HepG2 (cell line): ENCODE measurements around the gene PPP1R9B. TPM values are rescaled to one million over a fixed set of nuclear protein-coding genes. Genes with fewer than 3 reads are reported as not detected.

ENCODE experiments used
- ATAC-seq: fragments of 200-7000 bp; cut with Tn5 transposase; 3 replicates; pipeline ENCODE4 v1.9.1; 2020; ENCODE audit warnings: mild to moderate bottlenecking, moderate library complexity
- BruUV-seq: library from RNA; stranded (reverse); fragments of 400-500 nt; replicated peaks from 2 replicates; lab custom pipeline; 2021; lab: Mats Ljungman, UMichigan
- CTCF ChIA-PET: fragments of 300-600 bp; formaldehyde crosslinking; extraction: SDS; loops from one replicate; lab custom pipeline; 2021; ENCODE audit warnings: low total read pairs, inconsistent platforms, low intra/inter-chr PET ratio; lab: Yijun Ruan, JAX
- POLR2A ChIA-PET: fragments of 350-600 bp; sonication (Branson Sonifier 250); formaldehyde crosslinking; loops from one replicate; lab custom pipeline; 2020; ENCODE audit warnings: antibody characterized with exemption, inconsistent platforms; lab: Yijun Ruan, JAX
- DNase-seq: peaks from one replicate; pipeline ENCODE4 v3.0.0-alpha.2; 2015; ENCODE audit warnings: low spot score
- FAIRE-seq: peaks from 3 replicates; lab custom pipeline; 2011; peaks lifted over from hg19 to GRCh38; lab: Jason Lieb, UNC
- H2AFZ ChIP-seq: one replicate; pipeline ENCODE4 v1.6.1; 2011; ENCODE audit warnings: low read length, inconsistent platforms
- H3K27ac ChIP-seq: fragments of 300-600 bp; 3 replicates; pipeline ENCODE4 v1.8.0; 2011; ENCODE audit warnings: mixed run types, mild to moderate bottlenecking, mixed read lengths, low read length, inconsistent platforms; ENCODE audit not compliant: insufficient read depth; ENCODE audit errors: extremely low read length
- H3K27me3 ChIP-seq, 2 experiments: fragments of 200-600 bp in 1 of 2; 2 replicates in 1 of 2; 3 replicates in 1 of 2; pipeline versions ENCODE4 v1.6.0 to v1.8.0; 2011; ENCODE audit warnings: low read length in 2 of 2, mild to moderate bottlenecking in 2 of 2, moderate library complexity in 2 of 2, inconsistent platforms in 1 of 2; ENCODE audit not compliant: insufficient read depth in 2 of 2, control insufficient read depth in 1 of 2
- H3K36me3 ChIP-seq, 2 experiments: fragments of 200-600 bp in 1 of 2; replicated peaks in 1 of 2; 2 replicates in 1 of 2; 3 replicates in 1 of 2; pipeline versions ENCODE4 v1.5.1 to v1.8.0; 2011; ENCODE audit warnings: low read length in 2 of 2, inconsistent platforms in 1 of 2; ENCODE audit not compliant: insufficient read depth in 2 of 2, control insufficient read depth in 1 of 2
- H3K4me1 ChIP-seq: 2 replicates; pipeline ENCODE4 v1.5.1; 2012; ENCODE audit warnings: low read length, inconsistent platforms; ENCODE audit not compliant: insufficient read depth
- H3K4me2 ChIP-seq: 2 replicates; pipeline ENCODE4 v1.6.0; 2011; ENCODE audit warnings: low read depth, low read length, inconsistent platforms
- H3K4me3 ChIP-seq, 3 experiments: fragments of 200-600 bp in 1 of 3; sonication (generic), shearing (Covaris generic) in 1 of 3; replicated peaks in 1 of 3; 2 replicates each; pipeline ENCODE4 v1.5.1; 2011 to 2016; ENCODE audit warnings: low read length in 3 of 3, inconsistent platforms in 2 of 3, low read depth in 2 of 3, mild to moderate bottlenecking in 2 of 3, control low read depth in 1 of 3, mixed read lengths in 1 of 3; ENCODE audit not compliant: insufficient read depth in 1 of 3
- H3K79me2 ChIP-seq: one replicate; pipeline ENCODE4 v1.6.1; 2011; ENCODE audit warnings: low read length, inconsistent platforms; ENCODE audit not compliant: insufficient read depth
- H3K9ac ChIP-seq: 2 replicates; pipeline ENCODE4 v1.6.0; 2011; ENCODE audit warnings: mild to moderate bottlenecking, low read depth, low read length, inconsistent platforms; ENCODE audit not compliant: insufficient read depth
- H3K9me3 ChIP-seq: 2 replicates; pipeline ENCODE4 v1.5.1; 2012; ENCODE audit warnings: mild to moderate bottlenecking, low read length
- H4K20me1 ChIP-seq: 2 replicates; pipeline ENCODE4 v1.6.0; 2011; ENCODE audit warnings: inconsistent platforms, mild to moderate bottlenecking, low read length, moderate library complexity; ENCODE audit not compliant: insufficient read depth
- AGO2 ChIP-seq: fragments of 200-400 bp; formaldehyde crosslinking; optimal IDR thresholded peaks from 2 replicates; pipeline ENCODE3; 2017; ENCODE audit warnings: mild to moderate bottlenecking, low read depth, low read length, moderate library complexity
- BRD4 ChIP-seq: sonication (generic); formaldehyde crosslinking; IDR thresholded peaks from 2 replicates; pipeline ENCODE4 v1.4.0; 2020; ENCODE audit warnings: missing genetic modification reagents
- DNMT3B ChIP-seq: conservative IDR thresholded peaks from 2 replicates; pipeline ENCODE4 v1.6.1; 2016; ENCODE audit warnings: missing biosample characterization, control low read depth
- KLF9 ChIP-seq: IDR thresholded peaks from 2 replicates; pipeline ENCODE4 v1.6.1; 2016; ENCODE audit warnings: low read depth
- NFYC ChIP-seq: IDR thresholded peaks from 2 replicates; pipeline ENCODE4 v1.6.1; 2016; ENCODE audit warnings: missing genetic modification reagents, missing compliant biosample characterization
- PAX8 ChIP-seq: sonication (generic); formaldehyde crosslinking; IDR thresholded peaks from 2 replicates; pipeline ENCODE4 v1.8.0; 2022; ENCODE audit warnings: mild to moderate bottlenecking, missing genetic modification reagents, borderline replicate concordance
- SAP130 ChIP-seq: IDR thresholded peaks from 2 replicates; pipeline ENCODE4 v1.6.1; 2016; ENCODE audit warnings: low read depth
- SCMH1 ChIP-seq: sonication (generic); formaldehyde crosslinking; IDR thresholded peaks from 2 replicates; pipeline ENCODE4 v1.9.0; 2021; ENCODE audit warnings: missing genetic modification reagents, mild to moderate bottlenecking, borderline replicate concordance
- ZNF20 ChIP-seq: sonication (generic); formaldehyde crosslinking; IDR thresholded peaks from 2 replicates; pipeline ENCODE4 v1.4.0; 2020; ENCODE audit warnings: mild to moderate bottlenecking, moderate library complexity, missing genetic modification reagents
- ZNF549 ChIP-seq: sonication (generic); formaldehyde crosslinking; IDR thresholded peaks from 2 replicates; pipeline ENCODE4 v1.5.0; 2020; ENCODE audit warnings: missing genetic modification reagents
- ZNF556 ChIP-seq: sonication (generic); formaldehyde crosslinking; IDR thresholded peaks from 2 replicates; pipeline ENCODE4 v1.4.0; 2020; ENCODE audit warnings: mild to moderate bottlenecking, missing genetic modification reagents, borderline replicate concordance
- ZNF569 ChIP-seq: sonication (generic); formaldehyde crosslinking; IDR thresholded peaks from 2 replicates; pipeline ENCODE4 v1.5.0; 2020; ENCODE audit warnings: mild to moderate bottlenecking, missing genetic modification reagents, moderate library complexity, borderline replicate concordance
- ZNF709 ChIP-seq: sonication (generic); formaldehyde crosslinking; IDR thresholded peaks from 2 replicates; pipeline ENCODE4 v1.5.0; 2020; ENCODE audit warnings: mild to moderate bottlenecking, missing genetic modification reagents
- WGBS: methylation state at CpG from one replicate; pipeline ENCODE4 v1.1.6; 2017; ENCODE audit warnings: low lambda C conversion rate; 5-methylcytosine and 5-hydroxymethylcytosine counted together
- in situ Hi-C: cut with HindIII; loops from 2 replicates; pipeline ENCODE4 v1.10.0; 2017; ENCODE audit warnings: low pct_unique_long_range_greater_than_20kb; ENCODE audit not compliant: extremely low pct_ligation_motif_present
- intact Hi-C: fragments of 100-400 bp; cut with micrococcal nuclease; formaldehyde crosslinking; loops from one replicate; pipeline ENCODE4 v1.10.0; 2022; ENCODE audit not compliant: unreplicated experiment
- polyA plus RNA-seq, 8 experiments: library from polyadenylated mRNA; depleted of rRNA in 3 of 8; stranded (reverse) in 7 of 8; unstranded in 1 of 8; fragments of >200 nt; fragmentation: Illumina TruSeq in 4 of 8; extraction: Trizol in 4 of 8; gene quantifications; 2 replicates each; pipeline versions ENCODE4 v1.2.1 to v1.2.3, GENCODE V29; 2011 to 2016; ENCODE audit warnings: low read depth in 4 of 8, missing spikeins in 1 of 8, mixed read lengths in 1 of 8; ENCODE audit not compliant: insufficient read depth in 1 of 8
- total RNA-seq, 5 experiments: library from RNA; depleted of rRNA; stranded (reverse); fragments of >200 nt; fragmentation: Illumina TruSeq; extraction: Trizol; gene quantifications; 2 replicates each; pipeline ENCODE4 v1.2.3, GENCODE V29; 2016; ENCODE audit warnings: low read depth in 1 of 5
- TF ChIP-seq, protein P1 (sequence below): sonication (generic); formaldehyde crosslinking; IDR thresholded peaks from 2 replicates; pipeline ENCODE4 v1.9.0; 2021; ENCODE audit warnings: missing genetic modification reagents, mild to moderate bottlenecking, borderline replicate concordance
- TF ChIP-seq, protein P2 (sequence below): sonication (generic); formaldehyde crosslinking; IDR thresholded peaks from 2 replicates; pipeline ENCODE4 v1.5.1; 2020; ENCODE audit warnings: mild to moderate bottlenecking, missing genetic modification reagents, moderate library complexity
- TF ChIP-seq, protein P3 (sequence below): IDR thresholded peaks from 2 replicates; pipeline ENCODE4 v1.6.1; 2016
- TF ChIP-seq, protein P4 (sequence below): sonication (generic); formaldehyde crosslinking; IDR thresholded peaks from 2 replicates; pipeline ENCODE4 v1.4.0; 2020; ENCODE audit warnings: missing genetic modification reagents, low read depth, mild to moderate bottlenecking, borderline replicate concordance

PPP1R9B gene
- total and polyA plus RNA-seq, 2 of the 13 experiments (the other 11 are each of a cell fraction or from before 2014, with no cell fraction given): 9.4 to 15.8 TPM

DNA sequence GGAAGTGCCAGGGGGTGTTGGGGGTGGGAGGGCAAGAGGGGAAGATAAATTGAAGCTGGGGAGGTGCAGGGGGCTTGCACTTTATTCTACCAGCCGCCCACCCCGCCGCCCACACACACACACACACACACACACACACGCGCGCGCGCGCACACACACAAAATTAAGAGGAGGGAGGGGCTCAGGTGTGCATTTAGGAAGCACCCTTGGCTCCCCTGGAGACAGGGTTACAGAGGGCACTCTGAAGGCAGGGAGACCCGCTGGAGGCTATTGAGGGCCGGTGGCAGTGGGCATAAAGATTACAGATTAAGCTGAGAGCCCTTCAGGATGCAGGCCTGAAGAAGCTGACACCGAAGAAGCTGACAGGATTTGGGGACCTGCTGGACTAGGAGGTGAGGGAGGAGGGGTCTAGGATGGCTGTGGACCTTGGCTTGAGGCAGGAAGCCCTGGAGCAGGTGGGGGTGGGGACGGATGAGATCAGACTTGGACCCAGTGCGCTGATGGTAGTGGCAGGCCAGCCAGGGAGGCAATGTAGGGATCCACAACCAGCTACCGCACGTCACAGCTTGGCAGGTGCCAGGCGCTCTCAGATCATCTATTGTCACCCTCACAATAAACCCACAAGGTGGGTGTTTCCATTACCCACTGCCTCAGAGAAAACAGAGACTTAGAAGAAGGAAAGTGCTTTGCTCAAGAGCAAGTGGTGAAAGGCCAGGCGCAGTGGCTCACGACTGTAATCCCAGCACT is 19.7 kb downstream of the PPP1R9B start:
- Histone ChIP-seq H2AFZ (no peak overlapping the region), H3K4me1 (peaks cover 53% of the 10 kb centered on the region), H4K20me1 (no peaks in the 10 kb centered on the region), H3K79me2 (no peaks in the 10 kb centered on the region), H3K9me3 (no peaks in the 10 kb centered on the region), H3K36me3 (peaks cover 4 to 5% of the 10 kb centered on the region in 2 experiments; a peak in 1 of 5 replicates), H3K27ac (no peak overlapping the region), H3K9ac (no peak overlapping the region), H3K4me2 (peak overlapping the region; percentile 88), H3K4me3 (peak overlapping the region in 1 of 3 experiments; percentile 76; a peak in 1 of 6 replicates), H3K27me3 (peaks cover 6 to 22% of the 10 kb centered on the region in 2 experiments)
- 57% methylated on average over 19 of the region's 19 CpGs for WGBS
- POLR2A ChIA-PET: interaction anchor here (1.0 to 1.1 kb wide), 2 partner anchors 11 to 19 kb away, joined by 3 read pairs; no protein-coding TSS in a partner anchor
- in situ Hi-C loops: no loop called here
- DNase-seq: peak; percentile 39
- no TSS peak for BruUV-seq
- peak; percentile 25 for ATAC-seq
- CTCF ChIA-PET: no interaction called here
- intact Hi-C loops: no loop called here
- peak; percentile 66 for FAIRE-seq
- TF ChIP-seq, protein P1, sequence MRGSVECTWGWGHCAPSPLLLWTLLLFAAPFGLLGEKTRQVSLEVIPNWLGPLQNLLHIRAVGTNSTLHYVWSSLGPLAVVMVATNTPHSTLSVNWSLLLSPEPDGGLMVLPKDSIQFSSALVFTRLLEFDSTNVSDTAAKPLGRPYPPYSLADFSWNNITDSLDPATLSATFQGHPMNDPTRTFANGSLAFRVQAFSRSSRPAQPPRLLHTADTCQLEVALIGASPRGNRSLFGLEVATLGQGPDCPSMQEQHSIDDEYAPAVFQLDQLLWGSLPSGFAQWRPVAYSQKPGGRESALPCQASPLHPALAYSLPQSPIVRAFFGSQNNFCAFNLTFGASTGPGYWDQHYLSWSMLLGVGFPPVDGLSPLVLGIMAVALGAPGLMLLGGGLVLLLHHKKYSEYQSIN (CRISPR knock-in tag): no peak
- no peak for TF ChIP-seq AGO2
- TF ChIP-seq, protein P2, sequence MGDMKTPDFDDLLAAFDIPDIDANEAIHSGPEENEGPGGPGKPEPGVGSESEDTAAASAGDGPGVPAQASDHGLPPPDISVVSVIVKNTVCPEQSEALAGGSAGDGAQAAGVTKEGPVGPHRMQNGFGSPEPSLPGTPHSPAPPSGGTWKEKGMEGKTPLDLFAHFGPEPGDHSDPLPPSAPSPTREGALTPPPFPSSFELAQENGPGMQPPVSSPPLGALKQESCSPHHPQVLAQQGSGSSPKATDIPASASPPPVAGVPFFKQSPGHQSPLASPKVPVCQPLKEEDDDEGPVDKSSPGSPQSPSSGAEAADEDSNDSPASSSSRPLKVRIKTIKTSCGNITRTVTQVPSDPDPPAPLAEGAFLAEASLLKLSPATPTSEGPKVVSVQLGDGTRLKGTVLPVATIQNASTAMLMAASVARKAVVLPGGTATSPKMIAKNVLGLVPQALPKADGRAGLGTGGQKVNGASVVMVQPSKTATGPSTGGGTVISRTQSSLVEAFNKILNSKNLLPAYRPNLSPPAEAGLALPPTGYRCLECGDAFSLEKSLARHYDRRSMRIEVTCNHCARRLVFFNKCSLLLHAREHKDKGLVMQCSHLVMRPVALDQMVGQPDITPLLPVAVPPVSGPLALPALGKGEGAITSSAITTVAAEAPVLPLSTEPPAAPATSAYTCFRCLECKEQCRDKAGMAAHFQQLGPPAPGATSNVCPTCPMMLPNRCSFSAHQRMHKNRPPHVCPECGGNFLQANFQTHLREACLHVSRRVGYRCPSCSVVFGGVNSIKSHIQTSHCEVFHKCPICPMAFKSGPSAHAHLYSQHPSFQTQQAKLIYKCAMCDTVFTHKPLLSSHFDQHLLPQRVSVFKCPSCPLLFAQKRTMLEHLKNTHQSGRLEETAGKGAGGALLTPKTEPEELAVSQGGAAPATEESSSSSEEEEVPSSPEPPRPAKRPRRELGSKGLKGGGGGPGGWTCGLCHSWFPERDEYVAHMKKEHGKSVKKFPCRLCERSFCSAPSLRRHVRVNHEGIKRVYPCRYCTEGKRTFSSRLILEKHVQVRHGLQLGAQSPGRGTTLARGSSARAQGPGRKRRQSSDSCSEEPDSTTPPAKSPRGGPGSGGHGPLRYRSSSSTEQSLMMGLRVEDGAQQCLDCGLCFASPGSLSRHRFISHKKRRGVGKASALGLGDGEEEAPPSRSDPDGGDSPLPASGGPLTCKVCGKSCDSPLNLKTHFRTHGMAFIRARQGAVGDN: peak; percentile 47
- no peak for TF ChIP-seq NFYC (CRISPR knock-in tag)
- no peak for TF ChIP-seq ZNF569
- TF ChIP-seq DNMT3B (CRISPR knock-in tag): no peak
- TF ChIP-seq, protein P3, sequence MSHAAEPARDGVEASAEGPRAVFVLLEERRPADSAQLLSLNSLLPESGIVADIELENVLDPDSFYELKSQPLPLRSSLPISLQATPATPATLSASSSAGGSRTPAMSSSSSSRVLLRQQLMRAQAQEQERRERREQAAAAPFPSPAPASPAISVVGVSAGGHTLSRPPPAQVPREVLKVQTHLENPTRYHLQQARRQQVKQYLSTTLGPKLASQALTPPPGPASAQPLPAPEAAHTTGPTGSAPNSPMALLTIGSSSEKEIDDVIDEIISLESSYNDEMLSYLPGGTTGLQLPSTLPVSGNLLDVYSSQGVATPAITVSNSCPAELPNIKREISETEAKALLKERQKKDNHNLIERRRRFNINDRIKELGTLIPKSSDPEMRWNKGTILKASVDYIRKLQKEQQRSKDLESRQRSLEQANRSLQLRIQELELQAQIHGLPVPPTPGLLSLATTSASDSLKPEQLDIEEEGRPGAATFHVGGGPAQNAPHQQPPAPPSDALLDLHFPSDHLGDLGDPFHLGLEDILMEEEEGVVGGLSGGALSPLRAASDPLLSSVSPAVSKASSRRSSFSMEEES (CRISPR knock-in tag): no peak
- TF ChIP-seq BRD4: no peak
- TF ChIP-seq ZNF556 (CRISPR knock-in tag): peak; percentile 35; the same call in 1 of the 2 replicates
- no peak for TF ChIP-seq PAX8 (CRISPR knock-in tag)
- TF ChIP-seq SAP130 (CRISPR knock-in tag): peak; percentile 30; the same call in 1 of the 2 replicates
- TF ChIP-seq ZNF709: no peak
- TF ChIP-seq SCMH1: no peak
- TF ChIP-seq ZNF549 (CRISPR knock-in tag): no peak
- no peak for TF ChIP-seq ZNF20 (CRISPR knock-in tag)
- TF ChIP-seq KLF9 (CRISPR knock-in tag): no peak
- TF ChIP-seq, protein P4, sequence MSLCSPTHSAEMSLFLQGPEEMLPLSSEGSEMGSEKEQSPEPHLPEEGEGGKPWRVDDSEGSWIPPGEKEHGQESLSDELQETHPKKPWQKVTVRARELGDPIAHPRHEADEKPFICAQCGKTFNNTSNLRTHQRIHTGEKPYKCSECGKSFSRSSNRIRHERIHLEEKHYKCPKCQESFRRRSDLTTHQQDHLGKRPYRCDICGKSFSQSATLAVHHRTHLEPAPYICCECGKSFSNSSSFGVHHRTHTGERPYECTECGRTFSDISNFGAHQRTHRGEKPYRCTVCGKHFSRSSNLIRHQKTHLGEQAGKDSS (CRISPR knock-in tag): peak; percentile 28; the same call in 1 of the 2 replicates
